GM23338 (cell line): Measurements from ENCODE around the gene TTC33. TPM values are rescaled to one million over a fixed set of nuclear protein-coding genes. Genes with fewer than 3 reads are reported as not detected.

Experiments
- ATAC-seq: fragments of 200-7000 bp; cut with Tn5 transposase; 3 replicates; pipeline ENCODE4 v1.9.1; 2020
- DNase-seq: peaks from one replicate; pipeline ENCODE4 v3.0.0-alpha.2; 2015; ENCODE audit warnings: low spot score
- H2AFZ ChIP-seq: fragments of 200-600 bp; sonication (generic); 2 replicates; pipeline ENCODE4 v1.8.0; 2016; ENCODE audit warnings: antibody characterized with exemption, mild to moderate bottlenecking, moderate library complexity
- H3F3A ChIP-seq: fragments of 200-600 bp; sonication (generic); replicated peaks from 2 replicates; pipeline ENCODE4 v1.8.0; 2017; ENCODE audit warnings: antibody characterized with exemption, mixed run types, low read depth
- H3K27ac ChIP-seq: fragments of 200-600 bp; sonication (generic); 2 replicates; pipeline ENCODE4 v1.6.1; 2016; ENCODE audit warnings: low read depth
- H3K27me3 ChIP-seq: fragments of 200-600 bp; sonication (generic); 2 replicates; pipeline ENCODE4 v1.8.0; 2016; ENCODE audit warnings: mild to moderate bottlenecking, mixed run types, moderate library complexity; ENCODE audit not compliant: insufficient read depth
- H3K36me3 ChIP-seq: fragments of 200-600 bp; sonication (generic); 2 replicates; pipeline ENCODE4 v1.8.0; 2016; ENCODE audit warnings: mild to moderate bottlenecking; ENCODE audit not compliant: insufficient read depth
- H3K4me1 ChIP-seq: fragments of 200-600 bp; sonication (generic); 2 replicates; pipeline ENCODE4 v1.8.0; 2016; ENCODE audit warnings: mild to moderate bottlenecking, moderate library complexity; ENCODE audit not compliant: insufficient read depth
- H3K4me2 ChIP-seq: fragments of 200-600 bp; sonication (generic); 2 replicates; pipeline ENCODE4 v1.7.1; 2017; ENCODE audit warnings: mixed run types
- H3K4me3 ChIP-seq: fragments of 200-600 bp; sonication (generic); 2 replicates; pipeline ENCODE4 v1.6.1; 2016; ENCODE audit warnings: mixed run types
- H3K79me2 ChIP-seq: fragments of 200-600 bp; sonication (generic); replicated peaks from 2 replicates; pipeline ENCODE4 v1.8.0; 2017; ENCODE audit warnings: mild to moderate bottlenecking; ENCODE audit not compliant: insufficient read depth
- H3K9me2 ChIP-seq: fragments of 200-600 bp; sonication (generic); 2 replicates; pipeline ENCODE4 v1.8.0; 2017; ENCODE audit not compliant: insufficient read depth
- H4K20me1 ChIP-seq: fragments of 200-600 bp; sonication (generic); replicated peaks from 2 replicates; pipeline ENCODE4 v1.8.0; 2017; ENCODE audit warnings: mild to moderate bottlenecking; ENCODE audit not compliant: insufficient read depth
- H3K27ac Mint-ChIP-seq: 2 replicates; pipeline ENCODE4 v1.8.0; 2020; ENCODE audit warnings: inconsistent platforms, mild to moderate bottlenecking, moderate library complexity, mixed read lengths
- H3K27me3 Mint-ChIP-seq: 3 replicates; pipeline ENCODE4 v1.8.0; 2022; ENCODE audit warnings: low read depth, mild to moderate bottlenecking, moderate library complexity, mixed read lengths, inconsistent platforms; ENCODE audit not compliant: insufficient read depth, poor library complexity
- H3K36me3 Mint-ChIP-seq: 3 replicates; pipeline ENCODE4 v1.8.0; 2021; ENCODE audit warnings: low read depth, mild to moderate bottlenecking, inconsistent platforms, moderate library complexity, mixed read lengths
- H3K4me1 Mint-ChIP-seq: 3 replicates; pipeline ENCODE4 v1.8.0; 2020; ENCODE audit warnings: mild to moderate bottlenecking, inconsistent platforms, mixed read lengths
- H3K4me3 Mint-ChIP-seq: 3 replicates; pipeline ENCODE4 v1.8.0; 2021; ENCODE audit warnings: moderate library complexity, mild to moderate bottlenecking, inconsistent platforms, mixed read lengths
- H3K9me3 Mint-ChIP-seq: 3 replicates; pipeline ENCODE4 v1.8.0; 2020; ENCODE audit warnings: moderate library complexity, mild to moderate bottlenecking, inconsistent platforms, mixed read lengths
- CTCF ChIP-seq, 2 experiments: fragments of 200-600 bp in 1 of 2; sonication (generic) in 1 of 2; conservative IDR thresholded peaks; 2 replicates each; pipeline versions ENCODE4 v1.5.1 to v1.6.1; 2016 to 2017; ENCODE audit warnings: antibody characterized with exemption in 2 of 2, low read depth in 2 of 2, mild to moderate bottlenecking in 2 of 2, moderate library complexity in 1 of 2
- ETS1 ChIP-seq: IDR thresholded peaks from 2 replicates; pipeline ENCODE4 v1.6.1; 2016; ENCODE audit warnings: antibody characterized with exemption
- EZH2 ChIP-seq: fragments of 200-600 bp; sonication (generic); IDR thresholded peaks from one replicate; pipeline ENCODE4 v1.8.0; 2017; ENCODE audit warnings: antibody characterized with exemption, mild to moderate bottlenecking, low read depth; ENCODE audit not compliant: unreplicated experiment
- EZH2phosphoT487 ChIP-seq: fragments of 200-600 bp; sonication (generic); IDR thresholded peaks from one replicate; pipeline ENCODE4 v1.8.1; 2018; ENCODE audit warnings: antibody characterized with exemption; ENCODE audit not compliant: unreplicated experiment
- JUNB ChIP-seq: IDR thresholded peaks from one replicate; pipeline ENCODE4 v1.6.1; 2016; ENCODE audit warnings: antibody characterized with exemption; ENCODE audit not compliant: unreplicated experiment
- POLR2AphosphoS5 ChIP-seq: IDR thresholded peaks from 2 replicates; pipeline ENCODE4 v1.6.1; 2016; ENCODE audit warnings: antibody characterized with exemption, low read depth
- REST ChIP-seq: IDR thresholded peaks from one replicate; pipeline ENCODE4 v1.6.1; 2018; ENCODE audit warnings: antibody characterized with exemption; ENCODE audit not compliant: unreplicated experiment
- STAT1 ChIP-seq: IDR thresholded peaks from one replicate; pipeline ENCODE4 v1.6.1; 2016; ENCODE audit warnings: antibody characterized with exemption; ENCODE audit not compliant: unreplicated experiment
- ZNF114 ChIP-seq: fragments of 250-450 bp; sonication (Bioruptor Pico); IDR thresholded peaks from 2 replicates; pipeline ENCODE4 v1.5.0; 2020; ENCODE audit warnings: mild to moderate bottlenecking, moderate library complexity
- ZNF331 ChIP-seq: fragments of 250-450 bp; sonication (Bioruptor Pico); IDR thresholded peaks from 2 replicates; pipeline ENCODE4 v1.5.0; 2020; ENCODE audit warnings: low read depth, mild to moderate bottlenecking, moderate library complexity
- polyA plus RNA-seq: library from polyadenylated mRNA; unstranded; fragments of >200 nt; fragmentation: Nextera tagmentation; extraction: Ambion mirVana; gene quantifications from 2 replicates; pipeline ENCODE4 v1.2.1, GENCODE V29; 2016
- total RNA-seq: library from RNA; depleted of rRNA; stranded (reverse); fragments of >200 nt; shearing (Covaris generic); gene quantifications from 2 replicates; pipeline ENCODE4 v1.2.3, GENCODE V29; 2014

The TTC33 gene
- total and polyA plus RNA-seq, 2 experiments from 2014 or later = 4.1 to 11.5 TPM

- DNase-seq = peak; percentile 23
- Mint-ChIP-seq H3K27ac (no peak overlapping the region), H3K36me3 (no peaks in the 10 kb centered on the region), H3K4me3 (no peak overlapping the region), H3K27me3 (no peaks in the 10 kb centered on the region), H3K4me1 (peaks cover 8% of the 10 kb centered on the region), H3K9me3 (no peaks in the 10 kb centered on the region)
- Histone ChIP-seq H3K36me3 (no peaks in the 10 kb centered on the region), H3K27ac (no peak overlapping the region), H3K4me3 (no peak overlapping the region), H3K4me1 (peaks cover 21% of the 10 kb centered on the region; the same call in 1 of the 2 replicates), H4K20me1 (no peaks in the 10 kb centered on the region), H2AFZ (no peak overlapping the region), H3K79me2 (no peaks in the 10 kb centered on the region), H3K27me3 (no peaks in the 10 kb centered on the region), H3K4me2 (0 out of 2 replicates have a peak overlapping the region, but pooled peaks have one; percentile 5), H3K9me2 (0 out of 2 replicates have a peak, but pooled peaks cover 4% of the 10 kb centered on the region), H3F3A (no peaks in the 10 kb centered on the region)
- ATAC-seq = no peak
- TF ChIP-seq EZH2 = no peak
- no peak for TF ChIP-seq POLR2AphosphoS5
- TF ChIP-seq CTCF (conservative IDR thresholded peaks at IDR 0.05; ENCODE audit: low read depth in 2 of 2) = no peak
- no peak for TF ChIP-seq REST
- TF ChIP-seq JUNB = no peak
- TF ChIP-seq STAT1 = no peak
- no peak for TF ChIP-seq ZNF331 (CRISPR knock-in tag)
- no peak for TF ChIP-seq ZNF114 (CRISPR knock-in tag)
- TF ChIP-seq ETS1 = no peak
- no peak for TF ChIP-seq EZH2phosphoT487
These were observed 258.2 kb downstream of the TTC33 start for GRCh38 chr5:40497573-40497972.
